NCI-H2196 (cell line): ENCODE data around the gene VAT1L.

ENCODE experiments used
- DNase-seq: peaks from one replicate; lab custom pipeline; 2025; ENCODE audit not compliant: unreplicated experiment; lab: John Stamatoyannopoulos, UW

The VAT1L gene

GRCh38 chr16:77788181-77789084 lies at the start of gene VAT1L:
Gene VAT1L (plus strand): TSS chr16:77788564. CDS start chr16:77788683, 119 bp downstream.
- DNase-seq, result no peak

GRCh38 chr16:77738706-77739558 lies 49.4 kb upstream of the VAT1L start:
- no peak for DNase-seq

- DNase-seq, result no peak
Measured at GRCh38 chr16:77739559-77739892, 48.8 kb upstream of the VAT1L start.

GRCh38 chr16:77744141-77744540 lies 44.2 kb upstream of the VAT1L start:
- DNase-seq, result no peak

- no peak for DNase-seq
Measured at GRCh38 chr16:77745972-77746371, 42.4 kb upstream of the VAT1L start.

- no peak for DNase-seq
Measured at GRCh38 chr16:77748421-77749005, 39.9 kb upstream of the VAT1L start.

- no peak for DNase-seq
Measured at GRCh38 chr16:77749415-77749814, 38.9 kb upstream of the VAT1L start.

GRCh38 chr16:77758046-77758445 lies 30.3 kb upstream of the VAT1L start:
- no peak for DNase-seq

- DNase-seq, result no peak
Measured at GRCh38 chr16:77758508-77758907, 29.9 kb upstream of the VAT1L start.

- no peak for DNase-seq
Measured at GRCh38 chr16:77759201-77759600, 29.2 kb upstream of the VAT1L start.

- DNase-seq, result no peak
Measured at GRCh38 chr16:77759821-77760220, 28.5 kb upstream of the VAT1L start.

GRCh38 chr16:77760800-77761199 lies 27.6 kb upstream of the VAT1L start:
- DNase-seq, result no peak

GRCh38 chr16:77761204-77761603 lies 27.2 kb upstream of the VAT1L start:
- no peak for DNase-seq

- DNase-seq, result no peak
Measured at GRCh38 chr16:77762262-77762661, 26.1 kb upstream of the VAT1L start.

- no peak for DNase-seq
Measured at GRCh38 chr16:77763994-77764393, 24.4 kb upstream of the VAT1L start.

GRCh38 chr16:77767211-77767610 lies 21.2 kb upstream of the VAT1L start:
- no peak for DNase-seq

GRCh38 chr16:77767826-77768225 lies 20.5 kb upstream of the VAT1L start:
- DNase-seq, result no peak

GRCh38 chr16:77775911-77776909 lies 12.2 kb upstream of the VAT1L start:
- no peak for DNase-seq

GRCh38 chr16:77777745-77778144 lies 10.6 kb upstream of the VAT1L start:
- no peak for DNase-seq

- DNase-seq, result no peak
Measured at GRCh38 chr16:77780378-77780837, 8.0 kb upstream of the VAT1L start.
